SK-N-SH treated with all-trans-retinoic acid at 6 μM for 48 hours (cell line): ENCODE data around the gene UTRN.

Source experiments
- ATAC-seq: fragments of 200-7000 bp; cut with Tn5 transposase; 3 replicates; pipeline ENCODE4 v1.9.1; 2020; ENCODE audit warnings: mild to moderate bottlenecking, moderate library complexity
- BACH2 ChIP-seq: fragments of 250-450 bp; sonication (Bioruptor Pico); IDR thresholded peaks from 2 replicates; pipeline ENCODE4 v1.9.0; 2021; ENCODE audit warnings: mild to moderate bottlenecking, borderline replicate concordance
- CREB5 ChIP-seq: fragments of 250-450 bp; sonication (Bioruptor Pico); IDR thresholded peaks from 2 replicates; pipeline ENCODE4 v1.5.1; 2020; ENCODE audit warnings: low read depth, mild to moderate bottlenecking, moderate library complexity
- CSDC2 ChIP-seq: fragments of 250-450 bp; sonication (Bioruptor Pico); IDR thresholded peaks from 2 replicates; pipeline ENCODE4 v1.5.0; 2020; ENCODE audit warnings: mild to moderate bottlenecking, moderate library complexity
- ESRRG ChIP-seq: fragments of 250-450 bp; sonication (Bioruptor Pico); IDR thresholded peaks from 2 replicates; pipeline ENCODE4 v1.6.1; 2021; ENCODE audit warnings: mild to moderate bottlenecking
- GLIS3 ChIP-seq: fragments of 250-450 bp; sonication (Bioruptor Pico); IDR thresholded peaks from 2 replicates; pipeline ENCODE4 v1.5.0; 2020; ENCODE audit warnings: mild to moderate bottlenecking, moderate library complexity
- ISL1 ChIP-seq: fragments of 250-450 bp; sonication (Bioruptor Pico); IDR thresholded peaks from 2 replicates; pipeline ENCODE4 v2.1.2; 2022; ENCODE audit warnings: mild to moderate bottlenecking, moderate library complexity
- PATZ1 ChIP-seq: fragments of 250-450 bp; sonication (Bioruptor Pico); IDR thresholded peaks from 2 replicates; pipeline ENCODE4 v1.8.0; 2020; ENCODE audit warnings: mild to moderate bottlenecking, moderate library complexity, borderline replicate concordance
- PPARA ChIP-seq: fragments of 250-450 bp; sonication (Bioruptor Pico); IDR thresholded peaks from 2 replicates; pipeline ENCODE4 v1.5.0; 2020; ENCODE audit warnings: mild to moderate bottlenecking, borderline replicate concordance
- TOX ChIP-seq: fragments of 250-450 bp; sonication (Bioruptor Pico); IDR thresholded peaks from 2 replicates; pipeline ENCODE4 v1.8.0; 2021; ENCODE audit warnings: mild to moderate bottlenecking, moderate library complexity, borderline replicate concordance
- ZC3H10 ChIP-seq: fragments of 250-450 bp; sonication (Bioruptor Pico); IDR thresholded peaks from 2 replicates; pipeline ENCODE4 v1.5.1; 2021; ENCODE audit warnings: mild to moderate bottlenecking, moderate library complexity
- ZFP30 ChIP-seq: fragments of 450-650 bp; formaldehyde crosslinking; IDR thresholded peaks from 2 replicates; pipeline ENCODE4 v1.5.0; 2022; ENCODE audit warnings: mild to moderate bottlenecking, moderate library complexity
- ZNF565 ChIP-seq: fragments of 450-650 bp; formaldehyde crosslinking; conservative IDR thresholded peaks from 2 replicates; pipeline ENCODE4 v1.5.0; 2020; ENCODE audit warnings: low read depth, mild to moderate bottlenecking, moderate library complexity
- ZNF70 ChIP-seq: fragments of 450-650 bp; formaldehyde crosslinking; IDR thresholded peaks from 2 replicates; pipeline ENCODE4 v1.5.0; 2020; ENCODE audit warnings: mild to moderate bottlenecking, moderate library complexity
- ZNF8 ChIP-seq: fragments of 450-650 bp; formaldehyde crosslinking; IDR thresholded peaks from 2 replicates; pipeline ENCODE4 v1.5.0; 2020; ENCODE audit warnings: mild to moderate bottlenecking, moderate library complexity
- TF ChIP-seq, protein P1 (sequence below): fragments of 250-450 bp; sonication (Bioruptor Pico); IDR thresholded peaks from 2 replicates; pipeline ENCODE4 v1.5.0; 2020; ENCODE audit warnings: mild to moderate bottlenecking, moderate library complexity
- TF ChIP-seq, protein P2 (sequence below): fragments of 250-450 bp; sonication (Bioruptor Pico); IDR thresholded peaks from 2 replicates; pipeline ENCODE4 v1.5.1; 2021; ENCODE audit warnings: mild to moderate bottlenecking, moderate library complexity
- TF ChIP-seq, protein P3 (sequence below): fragments of 250-450 bp; sonication (Bioruptor Pico); IDR thresholded peaks from 2 replicates; pipeline ENCODE4 v1.8.0; 2021; ENCODE audit warnings: low read depth, mild to moderate bottlenecking, moderate library complexity, borderline replicate concordance

The UTRN gene

GRCh38 chr6:144316862-144317195, 31.7 kb downstream of the UTRN start (continued):
- TF ChIP-seq, protein P1, sequence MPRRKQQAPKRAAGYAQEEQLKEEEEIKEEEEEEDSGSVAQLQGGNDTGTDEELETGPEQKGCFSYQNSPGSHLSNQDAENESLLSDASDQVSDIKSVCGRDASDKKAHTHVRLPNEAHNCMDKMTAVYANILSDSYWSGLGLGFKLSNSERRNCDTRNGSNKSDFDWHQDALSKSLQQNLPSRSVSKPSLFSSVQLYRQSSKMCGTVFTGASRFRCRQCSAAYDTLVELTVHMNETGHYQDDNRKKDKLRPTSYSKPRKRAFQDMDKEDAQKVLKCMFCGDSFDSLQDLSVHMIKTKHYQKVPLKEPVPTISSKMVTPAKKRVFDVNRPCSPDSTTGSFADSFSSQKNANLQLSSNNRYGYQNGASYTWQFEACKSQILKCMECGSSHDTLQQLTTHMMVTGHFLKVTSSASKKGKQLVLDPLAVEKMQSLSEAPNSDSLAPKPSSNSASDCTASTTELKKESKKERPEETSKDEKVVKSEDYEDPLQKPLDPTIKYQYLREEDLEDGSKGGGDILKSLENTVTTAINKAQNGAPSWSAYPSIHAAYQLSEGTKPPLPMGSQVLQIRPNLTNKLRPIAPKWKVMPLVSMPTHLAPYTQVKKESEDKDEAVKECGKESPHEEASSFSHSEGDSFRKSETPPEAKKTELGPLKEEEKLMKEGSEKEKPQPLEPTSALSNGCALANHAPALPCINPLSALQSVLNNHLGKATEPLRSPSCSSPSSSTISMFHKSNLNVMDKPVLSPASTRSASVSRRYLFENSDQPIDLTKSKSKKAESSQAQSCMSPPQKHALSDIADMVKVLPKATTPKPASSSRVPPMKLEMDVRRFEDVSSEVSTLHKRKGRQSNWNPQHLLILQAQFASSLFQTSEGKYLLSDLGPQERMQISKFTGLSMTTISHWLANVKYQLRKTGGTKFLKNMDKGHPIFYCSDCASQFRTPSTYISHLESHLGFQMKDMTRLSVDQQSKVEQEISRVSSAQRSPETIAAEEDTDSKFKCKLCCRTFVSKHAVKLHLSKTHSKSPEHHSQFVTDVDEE (CRISPR knock-in tag), result no peak
- TF ChIP-seq CREB5 (CRISPR knock-in tag), result no peak
- TF ChIP-seq, all 23 proteins: peak for 0

- TF ChIP-seq ZNF70 (no peak), ISL1 (CRISPR knock-in tag) (no peak), TOX (no peak), ZFP30 (CRISPR knock-in tag) (no peak), PATZ1 (no peak), CSDC2 (no peak), ZC3H10 (no peak), BACH2 (CRISPR knock-in tag) (no peak), ESRRG (no peak)
- TF ChIP-seq, protein P2, sequence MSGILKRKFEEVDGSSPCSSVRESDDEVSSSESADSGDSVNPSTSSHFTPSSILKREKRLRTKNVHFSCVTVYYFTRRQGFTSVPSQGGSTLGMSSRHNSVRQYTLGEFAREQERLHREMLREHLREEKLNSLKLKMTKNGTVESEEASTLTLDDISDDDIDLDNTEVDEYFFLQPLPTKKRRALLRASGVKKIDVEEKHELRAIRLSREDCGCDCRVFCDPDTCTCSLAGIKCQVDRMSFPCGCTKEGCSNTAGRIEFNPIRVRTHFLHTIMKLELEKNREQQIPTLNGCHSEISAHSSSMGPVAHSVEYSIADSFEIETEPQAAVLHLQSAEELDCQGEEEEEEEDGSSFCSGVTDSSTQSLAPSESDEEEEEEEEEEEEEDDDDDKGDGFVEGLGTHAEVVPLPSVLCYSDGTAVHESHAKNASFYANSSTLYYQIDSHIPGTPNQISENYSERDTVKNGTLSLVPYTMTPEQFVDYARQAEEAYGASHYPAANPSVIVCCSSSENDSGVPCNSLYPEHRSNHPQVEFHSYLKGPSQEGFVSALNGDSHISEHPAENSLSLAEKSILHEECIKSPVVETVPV (CRISPR knock-in tag), result no peak
- TF ChIP-seq, protein P3, sequence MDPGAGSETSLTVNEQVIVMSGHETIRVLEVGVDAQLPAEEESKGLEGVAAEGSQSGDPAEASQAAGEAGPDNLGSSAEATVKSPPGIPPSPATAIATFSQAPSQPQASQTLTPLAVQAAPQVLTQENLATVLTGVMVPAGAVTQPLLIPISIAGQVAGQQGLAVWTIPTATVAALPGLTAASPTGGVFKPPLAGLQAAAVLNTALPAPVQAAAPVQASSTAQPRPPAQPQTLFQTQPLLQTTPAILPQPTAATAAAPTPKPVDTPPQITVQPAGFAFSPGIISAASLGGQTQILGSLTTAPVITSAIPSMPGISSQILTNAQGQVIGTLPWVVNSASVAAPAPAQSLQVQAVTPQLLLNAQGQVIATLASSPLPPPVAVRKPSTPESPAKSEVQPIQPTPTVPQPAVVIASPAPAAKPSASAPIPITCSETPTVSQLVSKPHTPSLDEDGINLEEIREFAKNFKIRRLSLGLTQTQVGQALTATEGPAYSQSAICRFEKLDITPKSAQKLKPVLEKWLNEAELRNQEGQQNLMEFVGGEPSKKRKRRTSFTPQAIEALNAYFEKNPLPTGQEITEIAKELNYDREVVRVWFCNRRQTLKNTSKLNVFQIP, result no peak
- ATAC-seq, result no peak
Measured at GRCh38 chr6:144317736-144318135, 32.6 kb downstream of the UTRN start.

- no peak for ATAC-seq
- TF ChIP-seq, protein P3, result no peak
- TF ChIP-seq ISL1 (CRISPR knock-in tag) (no peak), PPARA (CRISPR knock-in tag) (no peak), CREB5 (CRISPR knock-in tag) (no peak), ZNF8 (CRISPR knock-in tag) (no peak), BACH2 (CRISPR knock-in tag) (no peak), ZNF565 (CRISPR knock-in tag) (no peak), GLIS3 (CRISPR knock-in tag) (no peak), ZC3H10 (no peak)
- TF ChIP-seq, protein P2 (CRISPR knock-in tag), result no peak
Measured at GRCh38 chr6:144319211-144319610, 34.1 kb downstream of the UTRN start.
